ENCODE measurements around the gene DEFB110. TPM values are rescaled to one million over a fixed set of nuclear protein-coding genes. Genes with fewer than 3 reads are reported as not detected.

DEFB110 gene
- polyA plus RNA-seq = not detected
- long read RNA-seq, donor 1 = 0 reads
- long read RNA-seq, donor 2 = 0 reads
- long read RNA-seq, donor 3 = 0 reads
- long read RNA-seq, donor 4 = 0 reads
- long read RNA-seq, donor 5 = 0 reads
- long read RNA-seq, donor 6 = 0 reads
- long read RNA-seq, donor 7 = 0 reads
- long read RNA-seq, donor 8 = 0 reads
- long read RNA-seq, donor 9 = 0 reads
- long read RNA-seq, donor 10 = 0 reads

- Histone ChIP-seq H3K27me3 (ENCODE audit: control insufficient read depth in 3 of 3, insufficient read depth in 3 of 3, low read length in 3 of 3) (no peaks in the 10 kb centered on the region), H3K4me1 (ENCODE audit: control insufficient read depth in 3 of 3, insufficient read depth in 2 of 3, low read depth in 1 of 3, low read length in 2 of 3) (no peaks in the 10 kb centered on the region), H3K36me3 (ENCODE audit: control insufficient read depth in 3 of 3, insufficient read depth in 2 of 3, low read depth in 1 of 3, low read length in 3 of 3) (no peaks in the 10 kb centered on the region), H3K27ac (ENCODE audit: low read depth in 1 of 3, low read length in 2 of 3) (no peak within 1 kb of the TSS), H3K9me3 (ENCODE audit: control insufficient read depth in 2 of 2, insufficient read depth in 1 of 2, low read depth in 1 of 2, low read length in 1 of 2) (no peaks in the 10 kb centered on the region), H3K4me3 (ENCODE audit: low read depth in 1 of 3, low read length in 3 of 3) (no peak within 1 kb of the TSS)
- DNase-seq (no peak), FAIRE-seq (no peak)
Observed at GRCh38 chr6:50021894-50022293, at the start of gene DEFB110. Gene DEFB110 (minus strand): TSS chr6:50021994. CDS start chr6:50021935, 59 bp downstream.

GRCh38 chr6:50070101-50070500 lies 48.3 kb upstream of the DEFB110 start:
- no peaks in the 10 kb centered on the region for H3K4me1 ChIP-seq (ENCODE audit: control insufficient read depth in 3 of 3, insufficient read depth in 2 of 3, low read depth in 1 of 3, low read length in 2 of 3)
- FAIRE-seq = no peak
- 77 to 84% (median 78%) methylated on average over 2 of the region's 2 CpGs for WGBS, 3 donors

GRCh38 chr6:50062051-50062450 lies 40.3 kb upstream of the DEFB110 start:
- WGBS, 3 donors = 12 to 14% (median 14%) methylated on average over 2 of the region's 2 CpGs
- H3K4me3 ChIP-seq (ENCODE audit: low read depth in 1 of 3, low read length in 3 of 3) = no peak overlapping the region
- no peaks in the 10 kb centered on the region for H3K27me3 ChIP-seq (ENCODE audit: control insufficient read depth in 3 of 3, insufficient read depth in 3 of 3, low read length in 3 of 3)
- no peaks in the 10 kb centered on the region for H3K36me3 ChIP-seq (ENCODE audit: control insufficient read depth in 3 of 3, insufficient read depth in 2 of 3, low read depth in 1 of 3, low read length in 3 of 3)
- FAIRE-seq = no peak
- no peak for DNase-seq
- H3K9me3 ChIP-seq (ENCODE audit: control insufficient read depth in 2 of 2, insufficient read depth in 1 of 2, low read depth in 1 of 2, low read length in 1 of 2) = no peaks in the 10 kb centered on the region
- no peaks in the 10 kb centered on the region for H3K4me1 ChIP-seq (ENCODE audit: control insufficient read depth in 3 of 3, insufficient read depth in 2 of 3, low read depth in 1 of 3, low read length in 2 of 3)
- no peak overlapping the region for H3K27ac ChIP-seq (ENCODE audit: low read depth in 1 of 3, low read length in 2 of 3)

More at GRCh38 chr6:50070101-50070500, 48.3 kb upstream of the DEFB110 start:
- no peaks in the 10 kb centered on the region for H3K9me3 ChIP-seq (ENCODE audit: control insufficient read depth in 2 of 2, insufficient read depth in 1 of 2, low read depth in 1 of 2, low read length in 1 of 2)
- no peak overlapping the region for H3K4me3 ChIP-seq (ENCODE audit: low read depth in 1 of 3, low read length in 3 of 3)
- H3K36me3 ChIP-seq (ENCODE audit: control insufficient read depth in 3 of 3, insufficient read depth in 2 of 3, low read depth in 1 of 3, low read length in 3 of 3) = no peaks in the 10 kb centered on the region
- no peak overlapping the region for H3K27ac ChIP-seq (ENCODE audit: low read depth in 1 of 3, low read length in 2 of 3)
- H3K27me3 ChIP-seq (ENCODE audit: control insufficient read depth in 3 of 3, insufficient read depth in 3 of 3, low read length in 3 of 3) = no peaks in the 10 kb centered on the region
- no peak for DNase-seq

- no peak overlapping the region for H3K27ac ChIP-seq (ENCODE audit: low read depth in 1 of 3, low read length in 2 of 3)
- H3K27me3 ChIP-seq (ENCODE audit: control insufficient read depth in 3 of 3, insufficient read depth in 3 of 3, low read length in 3 of 3) = no peaks in the 10 kb centered on the region
- H3K4me1 ChIP-seq (ENCODE audit: control insufficient read depth in 3 of 3, insufficient read depth in 2 of 3, low read depth in 1 of 3, low read length in 2 of 3) = no peaks in the 10 kb centered on the region
- H3K9me3 ChIP-seq (ENCODE audit: control insufficient read depth in 2 of 2, insufficient read depth in 1 of 2, low read depth in 1 of 2, low read length in 1 of 2) = no peaks in the 10 kb centered on the region
- DNase-seq (no peak), FAIRE-seq (no peak)
- WGBS, 3 donors = 70 to 83% (median 71%) methylated on average over 1 of the region's 1 CpG
- no peak overlapping the region for H3K4me3 ChIP-seq (ENCODE audit: low read depth in 1 of 3, low read length in 3 of 3)
- no peaks in the 10 kb centered on the region for H3K36me3 ChIP-seq (ENCODE audit: control insufficient read depth in 3 of 3, insufficient read depth in 2 of 3, low read depth in 1 of 3, low read length in 3 of 3)
Observed at GRCh38 chr6:50056242-50056641, 34.4 kb upstream of the DEFB110 start.

- WGBS, 3 donors = 65 to 78% (median 76%) methylated on average over 1 of the region's 1 CpG
- FAIRE-seq (no peak), DNase-seq (no peak)
- Histone ChIP-seq H3K27ac (ENCODE audit: low read depth in 1 of 3, low read length in 2 of 3) (no peak within 1 kb of the TSS), H3K4me3 (ENCODE audit: low read depth in 1 of 3, low read length in 3 of 3) (no peak within 1 kb of the TSS), H3K36me3 (ENCODE audit: control insufficient read depth in 3 of 3, insufficient read depth in 2 of 3, low read depth in 1 of 3, low read length in 3 of 3) (no peaks in the 10 kb centered on the region), H3K9me3 (ENCODE audit: control insufficient read depth in 2 of 2, insufficient read depth in 1 of 2, low read depth in 1 of 2, low read length in 1 of 2) (no peaks in the 10 kb centered on the region), H3K4me1 (ENCODE audit: control insufficient read depth in 3 of 3, insufficient read depth in 2 of 3, low read depth in 1 of 3, low read length in 2 of 3) (no peaks in the 10 kb centered on the region), H3K27me3 (ENCODE audit: control insufficient read depth in 3 of 3, insufficient read depth in 3 of 3, low read length in 3 of 3) (no peaks in the 10 kb centered on the region)
Observed at GRCh38 chr6:50049829-50050228, 28.0 kb upstream of the DEFB110 start, which contains the start of gene DEFB112. Gene DEFB112 (minus strand): TSS chr6:50049929. CDS start chr6:50049869, 60 bp downstream.

GRCh38 chr6:50047026-50047425 lies 25.2 kb upstream of the DEFB110 start:
- H3K9me3 ChIP-seq (ENCODE audit: control insufficient read depth in 2 of 2, insufficient read depth in 1 of 2, low read depth in 1 of 2, low read length in 1 of 2) = no peaks in the 10 kb centered on the region
- 71 to 76% (median 76%) methylated on average over 3 of the region's 3 CpGs for WGBS, 3 donors
- no peak overlapping the region for H3K27ac ChIP-seq (ENCODE audit: low read depth in 1 of 3, low read length in 2 of 3)
- FAIRE-seq = no peak
- H3K27me3 ChIP-seq (ENCODE audit: control insufficient read depth in 3 of 3, insufficient read depth in 3 of 3, low read length in 3 of 3) = no peaks in the 10 kb centered on the region
- H3K4me1 ChIP-seq (ENCODE audit: control insufficient read depth in 3 of 3, insufficient read depth in 2 of 3, low read depth in 1 of 3, low read length in 2 of 3) = no peaks in the 10 kb centered on the region
- DNase-seq = no peak
- H3K36me3 ChIP-seq (ENCODE audit: control insufficient read depth in 3 of 3, insufficient read depth in 2 of 3, low read depth in 1 of 3, low read length in 3 of 3) = no peaks in the 10 kb centered on the region
- no peak overlapping the region for H3K4me3 ChIP-seq (ENCODE audit: low read depth in 1 of 3, low read length in 3 of 3)

- Histone ChIP-seq H3K27ac (ENCODE audit: low read depth in 1 of 3, low read length in 2 of 3) (no peak overlapping the region), H3K4me3 (ENCODE audit: low read depth in 1 of 3, low read length in 3 of 3) (no peak overlapping the region), H3K36me3 (ENCODE audit: control insufficient read depth in 3 of 3, insufficient read depth in 2 of 3, low read depth in 1 of 3, low read length in 3 of 3) (no peaks in the 10 kb centered on the region), H3K27me3 (ENCODE audit: control insufficient read depth in 3 of 3, insufficient read depth in 3 of 3, low read length in 3 of 3) (no peaks in the 10 kb centered on the region), H3K4me1 (ENCODE audit: control insufficient read depth in 3 of 3, insufficient read depth in 2 of 3, low read depth in 1 of 3, low read length in 2 of 3) (no peaks in the 10 kb centered on the region), H3K9me3 (ENCODE audit: control insufficient read depth in 2 of 2, insufficient read depth in 1 of 2, low read depth in 1 of 2, low read length in 1 of 2) (no peaks in the 10 kb centered on the region)
- WGBS, 3 donors = 42 to 46% (median 45%) methylated on average over 18 of the region's 18 CpGs
- peak in 1 of 2 donors; percentile 45 for DNase-seq
- FAIRE-seq = no peak
Observed at GRCh38 chr6:50030777-50031562, 9.2 kb upstream of the DEFB110 start.

- no peaks in the 10 kb centered on the region for H3K36me3 ChIP-seq (ENCODE audit: control insufficient read depth in 3 of 3, insufficient read depth in 2 of 3, low read depth in 1 of 3, low read length in 3 of 3)
- no peaks in the 10 kb centered on the region for H3K4me1 ChIP-seq (ENCODE audit: control insufficient read depth in 3 of 3, insufficient read depth in 2 of 3, low read depth in 1 of 3, low read length in 2 of 3)
- 84 to 89% (median 85%) methylated on average over 13 to 14 of the region's 14 CpGs for WGBS, 3 donors
- no peak overlapping the region for H3K4me3 ChIP-seq (ENCODE audit: low read depth in 1 of 3, low read length in 3 of 3)
- H3K27ac ChIP-seq (ENCODE audit: low read depth in 1 of 3, low read length in 2 of 3) = no peak overlapping the region
- DNase-seq = no peak
- H3K9me3 ChIP-seq (ENCODE audit: control insufficient read depth in 2 of 2, insufficient read depth in 1 of 2, low read depth in 1 of 2, low read length in 1 of 2) = no peaks in the 10 kb centered on the region
- FAIRE-seq = no peak
- H3K27me3 ChIP-seq (ENCODE audit: control insufficient read depth in 3 of 3, insufficient read depth in 3 of 3, low read length in 3 of 3) = no peaks in the 10 kb centered on the region
Observed at GRCh38 chr6:50030350-50030749, 8.6 kb upstream of the DEFB110 start.
